Urinary bladder (tissue), 4 donors: ENCODE measurements around the gene PKP4. TPM values are rescaled to one million over a fixed set of nuclear protein-coding genes. Genes with fewer than 3 reads are reported as not detected.

Source experiments
- DNase-seq: peaks from one replicate; pipeline ENCODE4 v3.0.0-alpha.2; 2015; ENCODE audit errors: extremely low spot score
- H3K27ac ChIP-seq: one replicate; pipeline ENCODE4 v1.5.1; 2013; ENCODE audit warnings: low read depth, mild to moderate bottlenecking, moderate library complexity
- H3K36me3 ChIP-seq: one replicate; pipeline ENCODE4 v1.6.1; 2013; ENCODE audit warnings: mild to moderate bottlenecking, moderate library complexity; ENCODE audit not compliant: insufficient read depth
- H3K4me1 ChIP-seq: one replicate; pipeline ENCODE4 v1.6.1; 2013; ENCODE audit warnings: mild to moderate bottlenecking, moderate library complexity; ENCODE audit not compliant: insufficient read depth
- H3K4me3 ChIP-seq: one replicate; pipeline ENCODE4 v1.5.1; 2013; ENCODE audit warnings: low read depth, low read length
- WGBS: extraction: QIAGEN DNeasy Blood & Tissue Kit; methylation state at CpG from one replicate; pipeline ENCODE4 v1.1.7; 2013; 5-methylcytosine and 5-hydroxymethylcytosine counted together
- polyA plus RNA-seq: library from polyadenylated mRNA; stranded (reverse); fragments of 200-250 nt; gene quantifications from one replicate; pipeline ENCODE4 v1.2.3, GENCODE V29; 2013
- total RNA-seq: library from RNA; depleted of rRNA; stranded (reverse); fragments of >200 nt; gene quantifications from one replicate; pipeline ENCODE4 v1.2.3, GENCODE V29; 2014
- donor health status: healthy with polysubstance abuse.
- donor health status: healthy.

PKP4 gene
- total and polyA plus RNA-seq, 2 donors: 23.7 to 83.4 TPM

- no peak for DNase-seq
- Histone ChIP-seq H3K4me3 (no peak overlapping the region), H3K36me3 (peaks cover 2% of the 10 kb centered on the region), H3K4me1 (no peaks in the 10 kb centered on the region), H3K27ac (no peak overlapping the region)
- 90% methylated on average over 3 of the region's 3 CpGs for WGBS
Observed at GRCh38 chr2:158670292-158670691, 213.5 kb downstream of the PKP4 start.

- Histone ChIP-seq H3K36me3 (peaks cover 2% of the 10 kb centered on the region), H3K4me1 (no peaks in the 10 kb centered on the region), H3K27ac (no peak overlapping the region), H3K4me3 (no peak overlapping the region)
- DNase-seq: no peak
- 82% methylated on average over 19 of the region's 19 CpGs for WGBS
Observed at GRCh38 chr2:158671360-158672245, 214.9 kb downstream of the PKP4 start.

GRCh38 chr2:158676295-158676694 lies 219.5 kb downstream of the PKP4 start:
- H3K27ac ChIP-seq: no peak overlapping the region
- H3K4me1 ChIP-seq: no peaks in the 10 kb centered on the region
- H3K36me3 ChIP-seq: peaks cover 5% of the 10 kb centered on the region
- DNase-seq: no peak
- no peak overlapping the region for H3K4me3 ChIP-seq
- WGBS: 92% methylated on average over 3 of the region's 3 CpGs

- H3K4me3 ChIP-seq: no peak overlapping the region
- H3K4me1 ChIP-seq: no peaks in the 10 kb centered on the region
- peaks cover 5% of the 10 kb centered on the region for H3K36me3 ChIP-seq
- no peak for DNase-seq
- no peak overlapping the region for H3K27ac ChIP-seq
- WGBS: 90% methylated on average over 7 of the region's 7 CpGs
Observed at GRCh38 chr2:158676696-158677095, 219.9 kb downstream of the PKP4 start.

GRCh38 chr2:158677542-158677941 lies 220.8 kb downstream of the PKP4 start:
- WGBS: 81% methylated on average over 4 of the region's 4 CpGs
- H3K4me3 ChIP-seq: no peak overlapping the region
- no peak overlapping the region for H3K27ac ChIP-seq
- H3K36me3 ChIP-seq: peaks cover 5% of the 10 kb centered on the region
- H3K4me1 ChIP-seq: no peaks in the 10 kb centered on the region
- no peak for DNase-seq

- DNase-seq: no peak
- no peak overlapping the region for H3K4me3 ChIP-seq
- H3K4me1 ChIP-seq: peaks cover 3% of the 10 kb centered on the region
- H3K36me3 ChIP-seq: peaks cover 4% of the 10 kb centered on the region
- no peak overlapping the region for H3K27ac ChIP-seq
- 73% methylated on average over 2 of the region's 2 CpGs for WGBS
Observed at GRCh38 chr2:158681816-158682215, 225.1 kb downstream of the PKP4 start.

GRCh38 chr2:158685646-158686045 lies 228.9 kb downstream of the PKP4 start:
- H3K4me1 ChIP-seq: peaks cover 3% of the 10 kb centered on the region
- no peak overlapping the region for H3K27ac ChIP-seq
- H3K4me3 ChIP-seq: no peak overlapping the region
- no peak for DNase-seq
- WGBS: 69% methylated on average over 3 of the region's 3 CpGs
- no peaks in the 10 kb centered on the region for H3K36me3 ChIP-seq

GRCh38 chr2:158686210-158686691 lies 229.5 kb downstream of the PKP4 start:
- no peak overlapping the region for H3K27ac ChIP-seq
- 45% methylated on average over 11 of the region's 11 CpGs for WGBS
- peaks cover 3% of the 10 kb centered on the region for H3K4me1 ChIP-seq
- H3K36me3 ChIP-seq: no peaks in the 10 kb centered on the region
- no peak for DNase-seq
- H3K4me3 ChIP-seq: no peak overlapping the region

GRCh38 chr2:158687315-158687714 lies 230.6 kb downstream of the PKP4 start:
- DNase-seq: no peak
- 98% methylated on average over 3 of the region's 3 CpGs for WGBS
- Histone ChIP-seq H3K36me3 (no peaks in the 10 kb centered on the region), H3K4me1 (peaks cover 3% of the 10 kb centered on the region), H3K27ac (no peak overlapping the region), H3K4me3 (no peak overlapping the region)

- no peak for DNase-seq
- Histone ChIP-seq H3K27ac (no peak overlapping the region), H3K4me3 (no peak overlapping the region), H3K36me3 (no peaks in the 10 kb centered on the region), H3K4me1 (peaks cover 3% of the 10 kb centered on the region)
- WGBS: 81% methylated on average over 4 of the region's 4 CpGs
Observed at GRCh38 chr2:158688721-158689120, 232.0 kb downstream of the PKP4 start.

GRCh38 chr2:158689391-158689790 lies 232.6 kb downstream of the PKP4 start:
- Histone ChIP-seq H3K27ac (no peak overlapping the region), H3K4me1 (peaks cover 3% of the 10 kb centered on the region), H3K4me3 (no peak overlapping the region), H3K36me3 (no peaks in the 10 kb centered on the region)
- DNase-seq: no peak
- WGBS: 81% methylated on average over 5 of the region's 5 CpGs

- Histone ChIP-seq H3K4me1 (peaks cover 3% of the 10 kb centered on the region), H3K4me3 (no peak overlapping the region), H3K36me3 (no peaks in the 10 kb centered on the region), H3K27ac (no peak overlapping the region)
- 97% methylated on average over 2 of the region's 2 CpGs for WGBS
- no peak for DNase-seq
Observed at GRCh38 chr2:158690823-158691222, 234.1 kb downstream of the PKP4 start.

- WGBS: 83% methylated on average over 4 of the region's 4 CpGs
- no peak for DNase-seq
- Histone ChIP-seq H3K4me1 (no peaks in the 10 kb centered on the region), H3K27ac (no peak overlapping the region), H3K4me3 (no peak overlapping the region), H3K36me3 (no peaks in the 10 kb centered on the region)
Observed at GRCh38 chr2:158691619-158692018, 234.9 kb downstream of the PKP4 start.

GRCh38 chr2:158692372-158693103 lies 235.8 kb downstream of the PKP4 start:
- WGBS: 88% methylated on average over 3 of the region's 3 CpGs
- H3K4me1 ChIP-seq: no peaks in the 10 kb centered on the region
- H3K4me3 ChIP-seq: no peak overlapping the region
- no peak overlapping the region for H3K27ac ChIP-seq
- H3K36me3 ChIP-seq: no peaks in the 10 kb centered on the region
- DNase-seq: no peak
